OCI-LY3 (cell line): ENCODE measurements around the gene PROM1.

ENCODE experiments used
- H2AFZ ChIP-seq: fragments of 200-600, 300-600 bp; shearing (Covaris generic); 2 replicates; pipeline ENCODE4 v1.6.0; 2014; ENCODE audit warnings: antibody characterized with exemption, low read depth, low read length
- H3K27ac ChIP-seq: fragments of 200-600, 300-600 bp; sonication (generic); 2 replicates; pipeline ENCODE4 v1.5.1; 2014; ENCODE audit warnings: mild to moderate bottlenecking, low read length, moderate library complexity, mixed read lengths
- H3K27me3 ChIP-seq: fragments of 200-600, 300-600 bp; sonication (generic); 2 replicates; pipeline ENCODE4 v1.6.1; 2014; ENCODE audit warnings: low read depth, low read length, mixed read lengths
- H3K36me3 ChIP-seq: fragments of 200-600, 300-600 bp; sonication (generic); replicated peaks from 2 replicates; pipeline ENCODE3; 2014; ENCODE audit warnings: low read depth, low read length, mixed read lengths
- H3K4me1 ChIP-seq: fragments of 300-600, 200-600 bp; sonication (generic); 2 replicates; pipeline ENCODE4 v1.6.1; 2014; ENCODE audit warnings: low read length, mixed read lengths
- H3K4me2 ChIP-seq: fragments of 200-600, 300-600 bp; sonication (generic); 2 replicates; pipeline ENCODE4 v1.6.1; 2014; ENCODE audit warnings: low read length, mixed read lengths
- H3K4me3 ChIP-seq: fragments of 300-600, 200-600 bp; sonication (generic); 2 replicates; pipeline ENCODE4 v1.5.1; 2014; ENCODE audit warnings: antibody characterized with exemption, mild to moderate bottlenecking, low read length, moderate library complexity
- H3K79me2 ChIP-seq: fragments of 300-600, 200-600 bp; shearing (Covaris generic); 2 replicates; pipeline ENCODE4 v1.6.1; 2014; ENCODE audit warnings: mild to moderate bottlenecking, low read length, mixed read lengths
- H3K9ac ChIP-seq: fragments of 300-600, 200-600 bp; shearing (Covaris generic); 2 replicates; pipeline ENCODE4 v1.6.0; 2014; ENCODE audit warnings: mild to moderate bottlenecking, low read length, moderate library complexity
- H3K9me3 ChIP-seq: fragments of 200-600, 300-600 bp; shearing (Covaris generic); 2 replicates; pipeline ENCODE4 v1.6.1; 2014; ENCODE audit warnings: low read length, mixed read lengths; ENCODE audit not compliant: insufficient read depth
- H4K20me1 ChIP-seq: fragments of 200-600, 300-600 bp; sonication (generic); 2 replicates; pipeline ENCODE4 v1.6.1; 2016; ENCODE audit warnings: low read length, mixed read lengths; ENCODE audit not compliant: insufficient read depth
- CTCF ChIP-seq: fragments of 200-600, 300-600 bp; sonication (generic); IDR thresholded peaks from 2 replicates; pipeline ENCODE4 v1.5.1; 2014; ENCODE audit warnings: antibody characterized with exemption, low read length, low read depth
- EZH2phosphoT487 ChIP-seq: fragments of 200-600 bp; shearing (Covaris generic); IDR thresholded peaks from 2 replicates; pipeline ENCODE4 v1.6.1; 2018; ENCODE audit warnings: antibody characterized with exemption, mixed run types, low read depth

The PROM1 gene

GRCh38 chr4:16019649-16020048 lies 64.2 kb downstream of the PROM1 start:
- Histone ChIP-seq H3K79me2 (no peaks in the 10 kb centered on the region), H3K27me3 (peaks cover 24% of the 10 kb centered on the region), H2AFZ (no peak overlapping the region), H3K4me1 (no peaks in the 10 kb centered on the region), H4K20me1 (no peaks in the 10 kb centered on the region), H3K36me3 (no peaks in the 10 kb centered on the region), H3K9ac (no peak overlapping the region), H3K27ac (no peak overlapping the region), H3K4me2 (no peak overlapping the region), H3K9me3 (no peaks in the 10 kb centered on the region), H3K4me3 (no peak overlapping the region)
- TF ChIP-seq EZH2phosphoT487 (no peak), CTCF (no peak)

- TF ChIP-seq CTCF, result no peak
- no peak for TF ChIP-seq EZH2phosphoT487
- no peak overlapping the region for H3K27ac ChIP-seq
- no peak overlapping the region for H2AFZ ChIP-seq
- peaks cover 26% of the 10 kb centered on the region for H3K27me3 ChIP-seq
- no peaks in the 10 kb centered on the region for H3K79me2 ChIP-seq
- no peaks in the 10 kb centered on the region for H3K9me3 ChIP-seq
- H3K4me2 ChIP-seq, result no peak overlapping the region
- H3K36me3 ChIP-seq, result no peaks in the 10 kb centered on the region
- H3K4me1 ChIP-seq, result no peaks in the 10 kb centered on the region
- no peak overlapping the region for H3K4me3 ChIP-seq
- no peaks in the 10 kb centered on the region for H4K20me1 ChIP-seq
- H3K9ac ChIP-seq, result no peak overlapping the region
Measured at GRCh38 chr4:16018841-16019240, 65.0 kb downstream of the PROM1 start.

- Histone ChIP-seq H3K27ac (no peak overlapping the region), H3K36me3 (no peaks in the 10 kb centered on the region), H3K9me3 (no peaks in the 10 kb centered on the region), H2AFZ (no peak overlapping the region), H3K9ac (no peak overlapping the region), H3K4me2 (no peak overlapping the region), H3K79me2 (no peaks in the 10 kb centered on the region), H4K20me1 (no peaks in the 10 kb centered on the region), H3K4me1 (no peaks in the 10 kb centered on the region), H3K27me3 (peaks cover 26% of the 10 kb centered on the region), H3K4me3 (no peak overlapping the region)
- TF ChIP-seq CTCF, result no peak
- TF ChIP-seq EZH2phosphoT487, result no peak
Measured at GRCh38 chr4:16018061-16018676, 65.7 kb downstream of the PROM1 start.

GRCh38 chr4:16016536-16016935 lies 67.3 kb downstream of the PROM1 start:
- Histone ChIP-seq H3K27ac (no peak overlapping the region), H3K27me3 (peaks cover 26% of the 10 kb centered on the region), H2AFZ (no peak overlapping the region), H3K36me3 (no peaks in the 10 kb centered on the region), H3K9me3 (no peaks in the 10 kb centered on the region), H3K79me2 (no peaks in the 10 kb centered on the region), H3K4me1 (no peaks in the 10 kb centered on the region), H3K4me3 (no peak overlapping the region), H4K20me1 (no peaks in the 10 kb centered on the region), H3K4me2 (no peak overlapping the region), H3K9ac (no peak overlapping the region)
- TF ChIP-seq EZH2phosphoT487 (no peak), CTCF (no peak)
